DOHH2 (cell line): Measurements from ENCODE around the gene RTL5.

Experiments used
- EZH2phosphoT487 ChIP-seq: fragments of 200-600 bp; sonication (generic); IDR thresholded peaks from 2 replicates; pipeline ENCODE4 v1.6.1; 2017; ENCODE audit warnings: borderline replicate concordance, mild to moderate bottlenecking, antibody characterized with exemption, low read length, moderate library complexity, mixed read lengths
- TF ChIP-seq, protein P1 (sequence below): fragments of 200-600 bp; sonication (generic); IDR thresholded peaks from one replicate; pipeline ENCODE4 v1.5.1; 2014; ENCODE audit warnings: antibody characterized with exemption, mild to moderate bottlenecking, low read depth, low read length; ENCODE audit not compliant: poor library complexity, severe bottlenecking

DNA sequence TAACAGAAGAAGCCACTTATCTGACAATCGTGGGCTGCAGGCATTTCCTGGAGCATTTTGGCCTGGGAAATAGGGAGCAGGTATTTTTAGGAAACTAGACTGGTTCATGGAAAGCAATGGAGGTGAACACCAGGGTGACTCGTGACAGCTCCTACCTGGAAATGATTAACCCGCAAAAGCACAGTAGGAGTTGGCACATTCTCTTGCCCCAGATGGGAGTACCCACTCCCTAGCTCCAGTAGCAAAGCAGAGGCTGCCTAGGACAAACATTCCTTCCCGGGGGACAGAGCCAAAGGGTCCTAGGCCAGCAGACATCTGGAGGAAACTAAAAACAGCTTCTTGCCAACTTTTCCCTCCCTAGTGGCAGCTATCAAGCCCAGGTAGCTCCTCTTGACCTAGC lies 29.0 kb downstream of the RTL5 start:
- TF ChIP-seq, protein P1, sequence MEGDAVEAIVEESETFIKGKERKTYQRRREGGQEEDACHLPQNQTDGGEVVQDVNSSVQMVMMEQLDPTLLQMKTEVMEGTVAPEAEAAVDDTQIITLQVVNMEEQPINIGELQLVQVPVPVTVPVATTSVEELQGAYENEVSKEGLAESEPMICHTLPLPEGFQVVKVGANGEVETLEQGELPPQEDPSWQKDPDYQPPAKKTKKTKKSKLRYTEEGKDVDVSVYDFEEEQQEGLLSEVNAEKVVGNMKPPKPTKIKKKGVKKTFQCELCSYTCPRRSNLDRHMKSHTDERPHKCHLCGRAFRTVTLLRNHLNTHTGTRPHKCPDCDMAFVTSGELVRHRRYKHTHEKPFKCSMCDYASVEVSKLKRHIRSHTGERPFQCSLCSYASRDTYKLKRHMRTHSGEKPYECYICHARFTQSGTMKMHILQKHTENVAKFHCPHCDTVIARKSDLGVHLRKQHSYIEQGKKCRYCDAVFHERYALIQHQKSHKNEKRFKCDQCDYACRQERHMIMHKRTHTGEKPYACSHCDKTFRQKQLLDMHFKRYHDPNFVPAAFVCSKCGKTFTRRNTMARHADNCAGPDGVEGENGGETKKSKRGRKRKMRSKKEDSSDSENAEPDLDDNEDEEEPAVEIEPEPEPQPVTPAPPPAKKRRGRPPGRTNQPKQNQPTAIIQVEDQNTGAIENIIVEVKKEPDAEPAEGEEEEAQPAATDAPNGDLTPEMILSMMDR: no peak
- no peak for TF ChIP-seq EZH2phosphoT487
